ENCODE data around the gene COBL.

- peak; percentile 47; the same call in 1 of the 2 replicates for TF ChIP-seq CTCF (conservative IDR thresholded peaks at IDR 0.05; ENCODE audit: low read depth, low read length)
- no peak for TF ChIP-seq EZH2 (IDR thresholded peaks at IDR 0.05; ENCODE audit: low read length, unreplicated experiment)
- no peak for TF ChIP-seq EZH2phosphoT487 (IDR thresholded peaks at IDR 0.05; ENCODE audit: borderline replicate concordance, low read length)
Measured at GRCh38 chr7:51000956-51001355, 315.7 kb downstream of the COBL start.

All from PC-3 (cell line).